KMS-11 (cell line): ENCODE measurements around the gene NDC80.
A peak's percentile ranks its signal among the peaks of the same experiment; 100 is the strongest.

Source experiments
- H2AFZ ChIP-seq: fragments of 200-600 bp; sonication (generic); 2 replicates; pipeline ENCODE4 v1.6.1; 2016; ENCODE audit warnings: antibody characterized with exemption, mixed run types, low read depth
- H3K27ac ChIP-seq: fragments of 200-600 bp; sonication (generic); 2 replicates; pipeline ENCODE4 v1.6.1; 2016; ENCODE audit warnings: mild to moderate bottlenecking, mixed run types
- H3K27me3 ChIP-seq: fragments of 200-600 bp; sonication (generic); 2 replicates; pipeline ENCODE4 v1.6.1; 2017; ENCODE audit warnings: mild to moderate bottlenecking, low read depth, mixed run types, moderate library complexity; ENCODE audit not compliant: insufficient read depth
- H3K36me3 ChIP-seq: fragments of 200-600 bp; sonication (generic); 2 replicates; pipeline ENCODE4 v1.6.1; 2017; ENCODE audit warnings: mild to moderate bottlenecking, mixed run types; ENCODE audit not compliant: insufficient read depth
- H3K4me1 ChIP-seq: fragments of 200-600 bp; sonication (generic); 2 replicates; pipeline ENCODE4 v1.6.1; 2016; ENCODE audit warnings: mild to moderate bottlenecking, low read depth, mixed run types; ENCODE audit not compliant: poor library complexity, severe bottlenecking
- H3K4me2 ChIP-seq: fragments of 200-600 bp; sonication (generic); 2 replicates; pipeline ENCODE4 v1.7.0; 2016; ENCODE audit warnings: mild to moderate bottlenecking, mixed run types
- H3K4me3 ChIP-seq: fragments of 200-600 bp; sonication (generic); IDR thresholded peaks from 2 replicates; pipeline ENCODE4 v1.6.1; 2017; ENCODE audit warnings: low read depth, low read length, mixed read lengths; ENCODE audit not compliant: insufficient read depth
- H3K79me2 ChIP-seq: fragments of 200-600 bp; sonication (generic); 2 replicates; pipeline ENCODE4 v1.6.1; 2016; ENCODE audit warnings: low read depth, mixed run types; ENCODE audit not compliant: insufficient read depth
- H3K9ac ChIP-seq: fragments of 200-600 bp; sonication (generic); 2 replicates; pipeline ENCODE4 v1.6.1; 2016; ENCODE audit warnings: mild to moderate bottlenecking, mixed run types
- H4K20me1 ChIP-seq: fragments of 200-600 bp; sonication (generic); 2 replicates; pipeline ENCODE4 v1.6.1; 2016; ENCODE audit warnings: mild to moderate bottlenecking, mixed run types; ENCODE audit not compliant: insufficient read depth
- CTCF ChIP-seq: fragments of 200-600 bp; sonication (generic); conservative IDR thresholded peaks from 2 replicates; pipeline ENCODE4 v1.6.1; 2017; ENCODE audit warnings: low read depth, mild to moderate bottlenecking, antibody characterized with exemption, low read length, moderate library complexity, mixed read lengths

NDC80 gene

GRCh38 chr18:2569338-2570207 is 1.8 kb upstream of the NDC80 start:
- TF ChIP-seq CTCF, result no peak
- no peak overlapping the region for H3K27ac ChIP-seq

GRCh38 chr18:2570772-2571199 is 571 bp upstream of the NDC80 start:
- Histone ChIP-seq H3K9ac (peak overlapping the region; percentile 97), H4K20me1 (no peaks in the 10 kb centered on the region), H3K4me1 (peaks cover 32% of the 10 kb centered on the region), H3K4me3 (peak overlapping the region; percentile 82), H3K36me3 (no peaks in the 10 kb centered on the region), H3K79me2 (peaks cover 57% of the 10 kb centered on the region), H3K27ac (peak overlapping the region; percentile 95), H3K27me3 (no peaks in the 10 kb centered on the region), H2AFZ (peak overlapping the region; percentile 85), H3K4me2 (peak overlapping the region; percentile 99)
- no peak for TF ChIP-seq CTCF

More at GRCh38 chr18:2569338-2570207, 1.8 kb upstream of the NDC80 start:
- H3K4me2 ChIP-seq, result peak overlapping the region; percentile 99
- no peaks in the 10 kb centered on the region for H4K20me1 ChIP-seq
- no peak overlapping the region; the same call in 1 of the 2 replicates for H3K9ac ChIP-seq
- no peak overlapping the region for H2AFZ ChIP-seq
- peaks cover 44% of the 10 kb centered on the region for H3K79me2 ChIP-seq
- H3K36me3 ChIP-seq, result no peaks in the 10 kb centered on the region
- peaks cover 29% of the 10 kb centered on the region for H3K4me1 ChIP-seq
- no peaks in the 10 kb centered on the region for H3K27me3 ChIP-seq
- no peak overlapping the region for H3K4me3 ChIP-seq

GRCh38 chr18:2572171-2572569 is 813 bp downstream of the NDC80 start:
- H2AFZ ChIP-seq, result peak overlapping the region; percentile 85
- no peaks in the 10 kb centered on the region for H3K27me3 ChIP-seq
- H3K27ac ChIP-seq, result peak overlapping the region; percentile 95; the same call in 1 of the 2 replicates
- H3K9ac ChIP-seq, result peak overlapping the region; percentile 97; the same call in 1 of the 2 replicates
- peak overlapping the region; percentile 99 for H3K4me2 ChIP-seq
- no peaks in the 10 kb centered on the region for H3K36me3 ChIP-seq
- H3K4me3 ChIP-seq, result no peak overlapping the region
- no peaks in the 10 kb centered on the region for H4K20me1 ChIP-seq
- peaks cover 32% of the 10 kb centered on the region for H3K4me1 ChIP-seq
- peaks cover 57% of the 10 kb centered on the region for H3K79me2 ChIP-seq
- TF ChIP-seq CTCF, result no peak

- Histone ChIP-seq H3K27ac (peak overlapping the region; percentile 95; the same call in 1 of the 2 replicates), H3K36me3 (no peaks in the 10 kb centered on the region), H3K9ac (peak overlapping the region; percentile 97; the same call in 1 of the 2 replicates), H3K4me1 (peaks cover 32% of the 10 kb centered on the region), H4K20me1 (no peaks in the 10 kb centered on the region), H3K4me2 (peak overlapping the region; percentile 99), H3K27me3 (no peaks in the 10 kb centered on the region), H2AFZ (0 out of 2 replicates have a peak overlapping the region, but pooled peaks have one; percentile 85), H3K4me3 (no peak overlapping the region), H3K79me2 (peaks cover 57% of the 10 kb centered on the region)
- TF ChIP-seq CTCF, result no peak
Observed at GRCh38 chr18:2572892-2573291, 1.5 kb downstream of the NDC80 start.
